HG02759 (cell line): ENCODE data around the gene YY1.
"Not testable (repeated sequence)": the region's sequence is repeated elsewhere in the genome, so short reads cannot be mapped to it uniquely, and the experiment has no call there.

Source experiments
- ATAC-seq: cut with Tn5 transposase; IDR thresholded peaks from one replicate; pipeline ENCODE4 v1.9.1; 2021; ENCODE audit warnings: mild to moderate bottlenecking, moderate library complexity; ENCODE audit not compliant: unreplicated experiment

The YY1 gene

GRCh38 chr14:100309028-100309737 is 70.2 kb downstream of the YY1 start:
- ATAC-seq, result no peak

- not testable (repeated sequence) for ATAC-seq
Observed at GRCh38 chr14:100312110-100312876, 73.3 kb downstream of the YY1 start.

GRCh38 chr14:100312877-100313400 is 74.0 kb downstream of the YY1 start:
- ATAC-seq, result no peak

GRCh38 chr14:100313464-100314230 is 74.7 kb downstream of the YY1 start:
- no peak for ATAC-seq

GRCh38 chr14:100314724-100315123 is 75.8 kb downstream of the YY1 start:
- ATAC-seq, result no peak

- ATAC-seq, result no peak
Observed at GRCh38 chr14:100317389-100317788, 78.4 kb downstream of the YY1 start.

GRCh38 chr14:100317912-100318808 is 79.2 kb downstream of the YY1 start:
- ATAC-seq, result peak; percentile 95

GRCh38 chr14:100320157-100320856 is 81.4 kb downstream of the YY1 start:
- ATAC-seq, result no peak

GRCh38 chr14:100321473-100322137 is 82.7 kb downstream of the YY1 start:
- ATAC-seq, result no peak

GRCh38 chr14:100322138-100322957 is 83.4 kb downstream of the YY1 start:
- no peak for ATAC-seq

- no peak for ATAC-seq
Observed at GRCh38 chr14:100323121-100323941, 84.4 kb downstream of the YY1 start, which contains the start of gene SLC25A47. TSS of gene SLC25A47 (plus strand) at chr14:100323339. CDS start at chr14:100323415, 76 bp downstream.

GRCh38 chr14:100323942-100324307 is 85.0 kb downstream of the YY1 start:
- ATAC-seq, result no peak

GRCh38 chr14:100325231-100325632 is 86.3 kb downstream of the YY1 start:
- no peak for ATAC-seq

GRCh38 chr14:100325958-100326357 is 87.0 kb downstream of the YY1 start:
- ATAC-seq, result no peak

GRCh38 chr14:100327128-100327527 is 88.2 kb downstream of the YY1 start:
- no peak for ATAC-seq

- ATAC-seq, result no peak
Observed at GRCh38 chr14:100328495-100329163, 89.7 kb downstream of the YY1 start.
